Type B pancreatic cell (in vitro differentiated cells): ENCODE results near the gene MAD1L1. TPM values are rescaled to one million over a fixed set of nuclear protein-coding genes. Genes with fewer than 3 reads are reported as not detected.

Experiments used
- DNase-seq: peaks from one replicate; pipeline ENCODE4 v3.0.0; 2021; ENCODE audit warnings: mixed read lengths; ENCODE audit not compliant: unreplicated experiment; ENCODE audit errors: extremely low spot score
- H3K27ac Mint-ChIP-seq: 2 replicates; pipeline ENCODE4 v1.8.0; 2021; ENCODE audit warnings: mild to moderate bottlenecking, mixed read lengths
- H3K27me3 Mint-ChIP-seq: 2 replicates; pipeline ENCODE4 v1.8.0; 2021; ENCODE audit warnings: mixed read lengths
- H3K36me3 Mint-ChIP-seq: 2 replicates; pipeline ENCODE4 v1.8.0; 2021; ENCODE audit warnings: mixed read lengths
- H3K4me1 Mint-ChIP-seq: one replicate; pipeline ENCODE4 v1.8.0; 2021; ENCODE audit warnings: mixed read lengths; ENCODE audit not compliant: unreplicated experiment
- H3K4me3 Mint-ChIP-seq: 2 replicates; pipeline ENCODE4 v1.8.0; 2021; ENCODE audit warnings: mild to moderate bottlenecking, mixed read lengths
- H3K9me3 Mint-ChIP-seq: 2 replicates; pipeline ENCODE4 v1.8.0; 2021; ENCODE audit warnings: mixed read lengths
- total RNA-seq: library from RNA; stranded (reverse); gene quantifications from 2 replicates; pipeline ENCODE4 v1.2.1, GENCODE V29; 2021; ENCODE audit warnings: low replicate concordance
- TF ChIP-seq, protein P1 (sequence below): fragments of 200-600 bp; sonication (generic); conservative IDR thresholded peaks from 2 replicates; pipeline ENCODE4 v1.5.0; 2021; ENCODE audit warnings: antibody characterized with exemption, mild to moderate bottlenecking

The MAD1L1 gene
- total RNA-seq, 1 donor from 2014 or later = 40.7 TPM

DNA sequence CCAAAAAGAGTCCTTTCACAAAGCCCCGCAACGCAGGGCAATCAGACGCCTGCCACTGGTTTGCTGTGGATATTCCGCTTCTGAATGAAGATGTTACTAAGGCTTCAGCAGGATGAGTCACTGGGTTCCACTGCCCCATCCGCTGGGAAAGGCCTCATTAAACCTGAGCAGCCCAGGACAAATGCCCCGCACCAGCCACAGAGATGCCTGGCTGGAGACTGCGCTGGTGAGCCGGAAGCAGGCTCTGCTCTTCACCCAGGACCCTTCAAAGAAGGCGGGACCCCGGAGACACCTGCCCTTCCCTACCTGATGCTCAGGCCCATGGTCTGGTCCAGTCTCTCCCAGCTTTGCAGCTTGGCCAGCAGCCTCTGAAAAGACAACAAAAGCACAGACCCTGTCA lies 19.8 kb downstream of the MAD1L1 start:
- TF ChIP-seq, protein P1, sequence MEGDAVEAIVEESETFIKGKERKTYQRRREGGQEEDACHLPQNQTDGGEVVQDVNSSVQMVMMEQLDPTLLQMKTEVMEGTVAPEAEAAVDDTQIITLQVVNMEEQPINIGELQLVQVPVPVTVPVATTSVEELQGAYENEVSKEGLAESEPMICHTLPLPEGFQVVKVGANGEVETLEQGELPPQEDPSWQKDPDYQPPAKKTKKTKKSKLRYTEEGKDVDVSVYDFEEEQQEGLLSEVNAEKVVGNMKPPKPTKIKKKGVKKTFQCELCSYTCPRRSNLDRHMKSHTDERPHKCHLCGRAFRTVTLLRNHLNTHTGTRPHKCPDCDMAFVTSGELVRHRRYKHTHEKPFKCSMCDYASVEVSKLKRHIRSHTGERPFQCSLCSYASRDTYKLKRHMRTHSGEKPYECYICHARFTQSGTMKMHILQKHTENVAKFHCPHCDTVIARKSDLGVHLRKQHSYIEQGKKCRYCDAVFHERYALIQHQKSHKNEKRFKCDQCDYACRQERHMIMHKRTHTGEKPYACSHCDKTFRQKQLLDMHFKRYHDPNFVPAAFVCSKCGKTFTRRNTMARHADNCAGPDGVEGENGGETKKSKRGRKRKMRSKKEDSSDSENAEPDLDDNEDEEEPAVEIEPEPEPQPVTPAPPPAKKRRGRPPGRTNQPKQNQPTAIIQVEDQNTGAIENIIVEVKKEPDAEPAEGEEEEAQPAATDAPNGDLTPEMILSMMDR = no peak
- no peak for DNase-seq
- no peaks in the 10 kb centered on the region for H3K27me3 Mint-ChIP-seq
- no peak overlapping the region for H3K27ac Mint-ChIP-seq
- H3K36me3 Mint-ChIP-seq = peaks cover 35% of the 10 kb centered on the region
- no peaks in the 10 kb centered on the region for H3K4me1 Mint-ChIP-seq
- H3K9me3 Mint-ChIP-seq = no peaks in the 10 kb centered on the region
- no peak overlapping the region for H3K4me3 Mint-ChIP-seq

DNA sequence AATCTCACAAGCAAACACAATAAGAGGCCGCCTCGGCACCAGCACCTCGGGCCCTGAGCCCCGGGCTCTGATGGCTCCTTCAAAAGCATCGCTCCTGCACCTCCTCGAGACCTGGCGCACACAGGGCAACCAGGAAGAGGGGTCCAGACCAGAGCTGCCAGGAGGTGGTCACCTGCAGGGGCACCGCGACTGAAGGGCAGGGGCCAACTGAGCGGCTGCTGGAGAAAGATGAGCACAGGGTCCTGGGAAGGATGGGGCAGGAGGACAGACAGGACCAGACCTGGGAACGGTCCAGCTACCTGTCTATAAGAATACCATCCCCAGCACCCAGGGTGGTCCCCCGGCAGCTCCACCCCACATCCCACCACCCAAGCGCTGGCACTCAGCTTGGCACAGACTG lies 20.8 kb downstream of the MAD1L1 start:
- Mint-ChIP-seq H3K27me3 (no peaks in the 10 kb centered on the region), H3K9me3 (no peaks in the 10 kb centered on the region), H3K36me3 (peaks cover 43% of the 10 kb centered on the region), H3K27ac (no peak overlapping the region), H3K4me3 (no peak overlapping the region), H3K4me1 (no peaks in the 10 kb centered on the region)
- DNase-seq = no peak
- TF ChIP-seq, protein P1 = no peak

DNA sequence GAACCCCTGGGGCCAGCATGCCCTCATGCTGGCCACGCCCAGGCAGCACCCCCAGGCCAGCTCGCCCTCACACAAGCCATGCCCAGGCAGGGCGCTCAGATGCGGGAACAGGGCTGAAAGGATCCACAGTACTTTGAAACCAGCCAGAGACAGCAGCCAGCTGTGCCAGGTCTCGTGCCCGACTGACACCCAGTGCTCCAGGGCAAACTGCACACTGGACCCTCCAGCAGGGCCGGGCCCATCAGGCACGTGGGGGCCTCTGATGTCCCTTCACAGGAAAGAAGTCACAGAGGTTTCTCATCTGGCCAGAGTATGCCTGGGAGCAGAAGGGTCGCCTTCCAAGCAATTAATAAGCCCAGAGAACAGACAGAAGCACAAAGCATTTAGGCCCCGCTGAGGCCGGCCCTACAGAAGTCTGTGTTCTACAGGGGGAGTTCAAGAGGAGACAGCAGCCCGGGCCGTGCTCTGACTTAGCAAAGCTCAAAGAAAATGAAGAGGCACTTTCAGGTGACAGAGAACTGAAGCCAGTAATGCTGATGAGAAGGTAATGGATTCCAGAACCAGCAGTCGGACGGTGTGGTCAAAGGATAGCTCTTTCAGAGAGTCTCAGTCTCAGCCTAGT lies 21.4 kb downstream of the MAD1L1 start:
- no peak for DNase-seq
- TF ChIP-seq, protein P1 = no peak
- Mint-ChIP-seq H3K27me3 (no peaks in the 10 kb centered on the region), H3K9me3 (no peaks in the 10 kb centered on the region), H3K36me3 (peaks cover 41% of the 10 kb centered on the region), H3K27ac (no peak overlapping the region), H3K4me1 (no peaks in the 10 kb centered on the region), H3K4me3 (no peak overlapping the region)

DNA sequence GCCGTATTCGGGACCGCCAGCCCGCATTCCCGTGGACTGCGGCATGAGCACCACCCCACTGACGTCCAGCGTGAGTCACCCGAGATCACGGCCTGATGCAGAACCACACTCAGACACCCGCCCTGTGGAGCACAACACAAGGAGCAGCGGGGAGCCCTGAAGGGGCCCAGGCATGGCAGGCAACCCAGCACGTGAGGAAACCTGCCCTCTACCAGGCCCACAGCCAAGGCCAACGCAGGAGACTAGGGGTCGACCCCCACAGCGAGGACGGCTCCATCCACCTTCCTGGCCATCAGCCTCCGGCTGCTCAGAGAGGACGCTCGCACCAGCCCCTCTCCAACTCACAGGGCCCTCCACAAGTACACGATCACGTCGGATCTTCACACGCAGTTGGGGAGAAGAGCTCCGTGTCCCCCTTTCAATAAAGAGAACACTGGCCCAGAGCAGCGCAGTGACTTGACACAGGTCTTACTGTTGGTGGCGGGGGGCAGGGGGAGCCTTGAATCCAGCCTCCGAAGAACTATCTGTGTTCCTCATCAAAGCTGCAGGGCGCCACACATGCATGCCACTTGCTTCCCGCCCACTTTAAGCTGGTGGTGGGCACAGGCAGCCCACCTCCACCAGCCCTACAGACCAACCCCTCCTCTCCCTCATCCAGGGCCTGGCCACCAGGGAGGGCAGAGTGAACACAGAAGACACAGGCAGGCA lies 22.0 kb downstream of the MAD1L1 start:
- Mint-ChIP-seq H3K4me3 (no peak overlapping the region), H3K4me1 (no peaks in the 10 kb centered on the region), H3K36me3 (peaks cover 35% of the 10 kb centered on the region), H3K27ac (no peak overlapping the region), H3K27me3 (no peaks in the 10 kb centered on the region), H3K9me3 (no peaks in the 10 kb centered on the region)
- DNase-seq = no peak
- TF ChIP-seq, protein P1 = no peak

DNA sequence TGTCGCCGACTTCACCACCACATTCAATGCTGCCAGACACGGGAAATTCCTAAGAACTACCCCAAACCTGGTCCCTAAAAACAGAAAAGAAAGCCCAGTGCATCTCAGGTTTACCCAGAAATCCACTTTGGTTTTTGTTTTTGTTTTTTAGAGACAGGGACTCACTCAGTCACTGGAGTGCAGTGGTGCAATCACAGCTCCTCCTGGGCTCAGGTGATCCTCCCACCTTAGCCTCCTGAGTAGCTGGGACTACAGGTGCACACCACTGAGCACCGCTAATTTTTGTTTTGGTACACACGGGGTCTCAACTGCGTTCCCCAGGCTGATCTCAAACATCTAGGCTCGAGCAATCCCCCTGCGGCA lies 22.8 kb downstream of the MAD1L1 start:
- TF ChIP-seq, protein P1 = no peak
- H3K27ac Mint-ChIP-seq = no peak overlapping the region
- peaks cover 30% of the 10 kb centered on the region for H3K36me3 Mint-ChIP-seq
- H3K9me3 Mint-ChIP-seq = no peaks in the 10 kb centered on the region
- DNase-seq = no peak
- H3K4me1 Mint-ChIP-seq = peaks cover 5% of the 10 kb centered on the region
- H3K27me3 Mint-ChIP-seq = no peaks in the 10 kb centered on the region
- no peak overlapping the region for H3K4me3 Mint-ChIP-seq
